Pancreas (tissue), 10 donors: Measurements from ENCODE around the gene C2orf66. TPM values are rescaled to one million over a fixed set of nuclear protein-coding genes. Genes with fewer than 3 reads are reported as not detected.

Source experiments
- ATAC-seq, 4 donors: fragments of 200-7000 bp; cut with Tn5 transposase; one replicate each; pipeline versions ENCODE4 v1.8.0 to v1.9.1; 2020; ENCODE audit warnings: mild to moderate bottlenecking in 4 of 4, moderate library complexity in 4 of 4
- DNase-seq, 6 donors: peaks; one replicate each; pipeline ENCODE4 v3.0.0-alpha.2; 2020
- FAIRE-seq: peaks from 2 replicates; lab custom pipeline; 2012; peaks lifted over from hg19 to GRCh38; lab: Jason Lieb, UNC
- H3K27ac ChIP-seq, 4 donors: fragments of 200-600 bp; sonication (generic); 1 replicate in 3 of 4; 2 replicates in 1 of 4; pipeline versions ENCODE4 v1.5.0 to v1.8.0; 2020
- H3K27me3 ChIP-seq, 4 donors: fragments of 200-600 bp; one replicate each; pipeline ENCODE4 v1.8.0; 2021
- H3K36me3 ChIP-seq, 3 donors: fragments of 200-600 bp; sonication (generic) in 1 of 3; one replicate each; pipeline versions ENCODE4 v1.5.0 to v1.8.0; 2020 to 2021
- H3K4me1 ChIP-seq, 3 donors: fragments of 200-600 bp; one replicate each; pipeline ENCODE4 v1.8.0; 2021
- H3K4me3 ChIP-seq, 4 donors: fragments of 200-600 bp; sonication (generic) in 2 of 4; one replicate each; pipeline versions ENCODE4 v1.5.0 to v1.8.0; 2020 to 2021
- H3K9me3 ChIP-seq, 4 donors: fragments of 200-600 bp; one replicate each; pipeline ENCODE4 v1.8.0; 2021
- WGBS, 2 donors: extraction: QIAGEN DNeasy Blood & Tissue Kit; methylation state at CpG; one replicate each; pipeline ENCODE4 v1.1.7; 2013; 5-methylcytosine and 5-hydroxymethylcytosine counted together
- intact Hi-C, 3 donors: fragments of 100-400 bp; cut with DNase I; formaldehyde crosslinking; loops; one replicate each; pipeline versions ENCODE4 v1.11.1 to v1.14.2; 2022
- polyA plus RNA-seq, 2 donors: library from polyadenylated mRNA; stranded (reverse); fragments of 200-250 nt; gene quantifications; one replicate each; pipeline ENCODE4 v1.2.3, GENCODE V29; 2013
- total RNA-seq, 6 donors: library from RNA; stranded (reverse); fragmentation: NEBNext Ultra II Directional in 4 of 6; extraction: Animal tissue kit (Norgen Biotek cat#: 25700) in 4 of 6; gene quantifications; one replicate each; pipeline versions ENCODE4 v1.2.1 to v1.2.4, GENCODE V29; 2021 to 2023
- TF ChIP-seq, protein P1 (sequence below), 4 donors: fragments of 200-600 bp; sonication (generic) in 3 of 4; IDR thresholded peaks; one replicate each; pipeline versions ENCODE4 v1.5.0 to v1.8.0; 2021; ENCODE audit warnings: antibody characterized with exemption in 4 of 4
- donor health status: healthy with polysubstance abuse.
- donor health status: DM: no; HTN: no; CAD: no; lungs with moderate emphysema.
- donor health status: DM: no; HTN: no; CAD: no.
- donor health status: control.
- donor health status: control.
- donor health status: Bipolar disorder and iron deficiency.
- donor health status: DM: yes; HTN: yes; CAD: no.
- donor health status: DM: no; HTN: no; CAD: no.
- donor health status: DM: no; HTN: no; CAD: no.
- donor health status: DM: yes; HTN: yes; CAD: no.

C2orf66 gene
- total and polyA plus RNA-seq, 8 donors: 0.09 to 0.25 (median 0.18) TPM; not detected in 4

DNA sequence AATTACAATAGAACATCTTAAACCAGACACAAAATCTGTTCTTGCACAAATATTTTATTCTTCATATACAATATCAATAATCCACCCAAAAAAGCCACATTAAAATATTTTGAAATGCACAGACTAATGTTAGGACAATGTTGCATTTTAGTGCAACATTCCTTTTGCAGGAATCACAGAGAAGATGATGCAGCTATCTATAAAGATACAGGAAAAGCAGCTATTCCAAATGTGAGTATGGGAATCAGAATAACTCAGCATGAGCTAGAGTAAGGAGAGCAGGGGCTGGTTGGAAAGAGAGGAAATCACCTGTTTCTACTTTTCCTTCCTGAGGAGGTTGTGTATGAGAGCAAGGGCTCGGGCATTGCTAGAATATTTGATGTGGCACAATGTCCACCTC, 4.8 kb downstream of the C2orf66 start:
- H3K36me3 ChIP-seq: no peaks in the 10 kb centered on the region
- 35 to 55% methylated on average over 1 of the region's 1 CpG for WGBS, 2 donors
- no peaks in the 10 kb centered on the region for H3K9me3 ChIP-seq
- ATAC-seq (no peak), FAIRE-seq (no peak), DNase-seq (no peak)
- TF ChIP-seq, protein P1, sequence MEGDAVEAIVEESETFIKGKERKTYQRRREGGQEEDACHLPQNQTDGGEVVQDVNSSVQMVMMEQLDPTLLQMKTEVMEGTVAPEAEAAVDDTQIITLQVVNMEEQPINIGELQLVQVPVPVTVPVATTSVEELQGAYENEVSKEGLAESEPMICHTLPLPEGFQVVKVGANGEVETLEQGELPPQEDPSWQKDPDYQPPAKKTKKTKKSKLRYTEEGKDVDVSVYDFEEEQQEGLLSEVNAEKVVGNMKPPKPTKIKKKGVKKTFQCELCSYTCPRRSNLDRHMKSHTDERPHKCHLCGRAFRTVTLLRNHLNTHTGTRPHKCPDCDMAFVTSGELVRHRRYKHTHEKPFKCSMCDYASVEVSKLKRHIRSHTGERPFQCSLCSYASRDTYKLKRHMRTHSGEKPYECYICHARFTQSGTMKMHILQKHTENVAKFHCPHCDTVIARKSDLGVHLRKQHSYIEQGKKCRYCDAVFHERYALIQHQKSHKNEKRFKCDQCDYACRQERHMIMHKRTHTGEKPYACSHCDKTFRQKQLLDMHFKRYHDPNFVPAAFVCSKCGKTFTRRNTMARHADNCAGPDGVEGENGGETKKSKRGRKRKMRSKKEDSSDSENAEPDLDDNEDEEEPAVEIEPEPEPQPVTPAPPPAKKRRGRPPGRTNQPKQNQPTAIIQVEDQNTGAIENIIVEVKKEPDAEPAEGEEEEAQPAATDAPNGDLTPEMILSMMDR (IDR thresholded peaks at IDR 0.05): no peak
- H3K27me3 ChIP-seq: no peaks in the 10 kb centered on the region
- no peak overlapping the region for H3K4me3 ChIP-seq
- H3K4me1 ChIP-seq: no peaks in the 10 kb centered on the region
- intact Hi-C loops: no loop called here
- no peak overlapping the region for H3K27ac ChIP-seq

DNA sequence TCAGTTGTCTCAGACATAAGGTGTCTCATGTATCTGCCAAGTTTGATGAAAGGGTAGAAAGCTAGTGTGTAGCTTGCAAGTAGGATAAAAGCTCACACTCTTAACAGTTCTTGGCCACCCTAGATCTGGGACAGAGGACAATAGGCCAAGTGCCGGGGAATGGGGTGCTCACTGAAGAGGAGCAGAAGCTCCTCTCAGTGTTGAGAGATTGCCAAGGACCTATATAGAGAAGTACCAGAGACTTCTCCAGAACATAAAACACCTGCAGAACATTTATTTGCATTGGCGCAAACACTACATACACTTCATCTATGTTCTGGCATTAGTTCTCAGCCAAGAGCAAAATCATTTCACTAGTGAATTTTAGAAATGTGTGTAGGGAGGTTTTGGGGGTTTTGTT, 6.8 kb downstream of the C2orf66 start:
- intact Hi-C loops: no loop called here
- DNase-seq (no peak), FAIRE-seq (no peak)

DNA sequence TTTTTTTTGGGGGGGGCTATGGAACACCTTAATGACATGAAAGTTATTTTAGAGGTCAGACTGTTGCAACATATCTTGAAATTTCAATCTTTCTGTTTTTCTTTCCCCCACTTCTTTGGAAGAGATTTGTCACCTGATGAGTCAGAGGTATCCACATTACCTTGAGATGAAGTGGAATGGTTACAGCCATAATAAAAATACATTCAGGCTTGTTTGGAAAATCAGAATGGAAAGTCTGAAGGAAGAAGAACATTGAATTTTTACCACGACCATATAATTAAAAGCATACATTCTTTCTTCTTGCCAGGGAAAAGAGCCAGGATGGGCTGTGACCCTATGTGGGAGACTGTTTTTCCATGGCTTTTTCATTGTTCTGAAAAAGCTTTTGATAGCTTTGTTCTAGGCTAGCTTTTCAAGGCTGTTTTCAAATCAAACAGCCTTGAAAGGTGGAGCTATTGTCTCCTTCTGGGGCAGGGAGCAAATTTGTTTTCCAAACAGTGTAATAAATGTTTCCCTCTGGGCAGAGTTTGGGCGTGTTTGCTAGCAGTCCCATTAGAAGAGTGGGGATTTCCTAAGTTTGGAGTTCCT, 7.4 kb downstream of the C2orf66 start:
- 17 to 18% methylated on average over 2 of the region's 2 CpGs for WGBS, 2 donors
- Histone ChIP-seq H3K4me1 (peaks cover 0 to 8% (median 7%) of the 10 kb centered on the region in 3 donors), H3K36me3 (peaks cover 0 to 6% (median 3%) of the 10 kb centered on the region in 3 donors), H3K9me3 (no peaks in the 10 kb centered on the region), H3K27me3 (no peaks in the 10 kb centered on the region), H3K27ac (no peak overlapping the region), H3K4me3 (no peak overlapping the region)
- TF ChIP-seq, protein P1 (IDR thresholded peaks at IDR 0.05): no peak
- no peak for DNase-seq
- ATAC-seq: no peak
- intact Hi-C loops: no loop called here
- FAIRE-seq: no peak

More for the DNA sequence above, 6.8 kb downstream of the C2orf66 start:
- H3K27ac ChIP-seq: no peak overlapping the region
- peaks cover 0 to 2% (median 0%) of the 10 kb centered on the region in 3 donors for H3K36me3 ChIP-seq
- H3K27me3 ChIP-seq: no peaks in the 10 kb centered on the region
- peaks cover 0 to 8% (median 7%) of the 10 kb centered on the region in 3 donors for H3K4me1 ChIP-seq
- H3K4me3 ChIP-seq: no peak overlapping the region
- ATAC-seq: no peak
- 84 to 90% methylated on average over 2 of the region's 2 CpGs for WGBS, 2 donors
- TF ChIP-seq, protein P1 (IDR thresholded peaks at IDR 0.05): no peak
- no peaks in the 10 kb centered on the region for H3K9me3 ChIP-seq

DNA sequence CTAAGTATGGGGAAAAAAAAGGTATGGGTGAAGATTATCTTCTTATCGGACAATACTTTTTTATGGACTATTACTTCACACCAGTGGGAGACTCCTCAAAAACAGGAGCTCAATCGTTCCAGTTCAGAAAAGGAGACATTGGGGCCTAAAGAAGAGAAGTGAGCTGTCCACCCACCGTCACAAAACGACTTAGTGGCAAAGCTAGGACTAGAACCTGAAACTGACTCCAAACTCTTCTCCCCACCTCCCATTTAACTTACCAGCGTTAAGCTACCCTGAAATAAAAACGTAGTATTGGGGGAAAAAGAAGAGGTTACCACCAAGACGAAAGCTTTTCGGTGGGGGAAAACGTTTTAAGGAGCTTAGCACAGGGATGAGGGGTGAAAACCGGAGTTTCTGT, 10.2 kb downstream of the C2orf66 start:
- H3K27me3 ChIP-seq: no peaks in the 10 kb centered on the region
- FAIRE-seq: no peak
- peaks cover 0 to 8% (median 7%) of the 10 kb centered on the region in 3 donors for H3K4me1 ChIP-seq
- H3K27ac ChIP-seq: peak overlapping the region in 3 of 4 donors; percentile 20 to 50 (median 29)
- intact Hi-C loops: no loop called here
- H3K36me3 ChIP-seq: peaks cover 0 to 14% (median 6%) of the 10 kb centered on the region in 3 donors
- H3K4me3 ChIP-seq: peak overlapping the region; percentile 42 to 66 (median 50)
- TF ChIP-seq, protein P1 (IDR thresholded peaks at IDR 0.05): no peak
- no peaks in the 10 kb centered on the region for H3K9me3 ChIP-seq
- WGBS, 2 donors: 3 to 4% methylated on average over 10 of the region's 10 CpGs
- ATAC-seq: peak in 2 of 4 donors; percentile 21 to 26
- no peak for DNase-seq

DNA sequence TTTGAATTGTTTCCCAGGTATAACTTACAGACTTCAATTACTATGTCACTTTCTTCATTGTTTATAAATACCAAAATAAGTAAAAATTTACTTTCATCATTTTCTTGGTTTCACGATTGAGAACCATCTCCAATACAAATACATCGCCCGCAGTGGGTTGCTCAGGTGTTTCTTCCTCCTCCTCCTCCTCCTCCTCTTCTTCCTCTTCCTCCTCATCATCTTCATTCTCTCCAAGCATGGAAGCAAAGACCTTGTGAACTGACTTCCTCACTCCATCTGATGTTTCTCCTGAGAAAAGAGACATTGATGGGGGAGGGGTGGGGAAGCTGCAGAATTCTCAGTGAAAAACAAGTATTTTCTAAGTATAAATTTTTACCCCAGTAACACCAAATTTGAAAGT, 16.3 kb downstream of the C2orf66 start:
- no peak for DNase-seq
- intact Hi-C loops: no loop called here
- Histone ChIP-seq H3K36me3 (peaks cover 0 to 38% (median 14%) of the 10 kb centered on the region in 3 donors), H3K27ac (no peak overlapping the region), H3K4me3 (no peak overlapping the region), H3K9me3 (no peaks in the 10 kb centered on the region), H3K27me3 (no peaks in the 10 kb centered on the region), H3K4me1 (no peaks in the 10 kb centered on the region)
- FAIRE-seq: no peak
- TF ChIP-seq, protein P1 (IDR thresholded peaks at IDR 0.05): no peak
- ATAC-seq: no peak
- WGBS, 2 donors: 92 to 96% methylated on average over 3 of the region's 3 CpGs
